Measurements from ENCODE around the gene SUPT6H.

GRCh38 chr17:28685366-28685765 lies 23.4 kb downstream of the SUPT6H start:
- no peak for TF ChIP-seq CTCF (conservative IDR thresholded peaks at IDR 0.05 in 1 of 2, IDR thresholded peaks at IDR 0.05 in 1 of 2; ENCODE audit: low read depth in 1 of 2, low read length in 2 of 2)
- TF ChIP-seq EZH2 (IDR thresholded peaks at IDR 0.05; ENCODE audit: low read length, missing control alignments): no peak
